HFF-Myc (cell line): ENCODE measurements around the gene PNMA1.
A peak's percentile ranks its signal among the peaks of the same experiment; 100 is the strongest.

Experiments used
- DNase-seq: peaks from one replicate; pipeline ENCODE4 v3.0.0-alpha.2; 2011; ENCODE audit warnings: low read depth; ENCODE audit errors: extremely low read depth
- H3K4me3 ChIP-seq: replicated peaks from 2 replicates; pipeline ENCODE4 v1.5.1; 2011; ENCODE audit warnings: low read depth, mild to moderate bottlenecking, control low read depth, low read length
- TF ChIP-seq, protein P1 (sequence below): IDR thresholded peaks from 2 replicates; pipeline ENCODE4 v1.5.1; 2012; ENCODE audit warnings: mild to moderate bottlenecking, low read depth, low read length, control low read depth; ENCODE audit errors: missing control alignments

The PNMA1 gene

DNA sequence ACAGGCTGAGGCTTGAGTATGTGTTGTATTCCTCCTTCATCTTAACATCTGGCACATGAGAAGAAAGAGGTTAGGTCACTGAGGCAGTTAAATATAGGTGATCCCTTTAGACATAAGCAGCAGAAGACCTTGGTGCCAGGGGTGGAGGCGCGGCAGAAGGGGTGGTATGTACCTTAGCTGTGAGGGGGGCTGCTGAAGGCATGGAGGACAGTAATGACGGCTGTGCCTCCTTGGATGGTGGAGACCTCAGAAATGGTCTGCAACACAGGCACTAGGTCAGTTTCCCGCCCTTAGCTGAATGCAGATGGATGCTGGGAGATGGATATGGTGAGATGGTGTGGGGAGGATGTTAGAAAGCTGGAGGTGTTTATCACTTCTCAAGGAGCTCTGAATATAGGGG, 1.5 kb upstream of the PNMA1 start:
- TF ChIP-seq, protein P1, sequence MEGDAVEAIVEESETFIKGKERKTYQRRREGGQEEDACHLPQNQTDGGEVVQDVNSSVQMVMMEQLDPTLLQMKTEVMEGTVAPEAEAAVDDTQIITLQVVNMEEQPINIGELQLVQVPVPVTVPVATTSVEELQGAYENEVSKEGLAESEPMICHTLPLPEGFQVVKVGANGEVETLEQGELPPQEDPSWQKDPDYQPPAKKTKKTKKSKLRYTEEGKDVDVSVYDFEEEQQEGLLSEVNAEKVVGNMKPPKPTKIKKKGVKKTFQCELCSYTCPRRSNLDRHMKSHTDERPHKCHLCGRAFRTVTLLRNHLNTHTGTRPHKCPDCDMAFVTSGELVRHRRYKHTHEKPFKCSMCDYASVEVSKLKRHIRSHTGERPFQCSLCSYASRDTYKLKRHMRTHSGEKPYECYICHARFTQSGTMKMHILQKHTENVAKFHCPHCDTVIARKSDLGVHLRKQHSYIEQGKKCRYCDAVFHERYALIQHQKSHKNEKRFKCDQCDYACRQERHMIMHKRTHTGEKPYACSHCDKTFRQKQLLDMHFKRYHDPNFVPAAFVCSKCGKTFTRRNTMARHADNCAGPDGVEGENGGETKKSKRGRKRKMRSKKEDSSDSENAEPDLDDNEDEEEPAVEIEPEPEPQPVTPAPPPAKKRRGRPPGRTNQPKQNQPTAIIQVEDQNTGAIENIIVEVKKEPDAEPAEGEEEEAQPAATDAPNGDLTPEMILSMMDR: no peak
- no peak for DNase-seq
- no peak overlapping the region for H3K4me3 ChIP-seq

DNA sequence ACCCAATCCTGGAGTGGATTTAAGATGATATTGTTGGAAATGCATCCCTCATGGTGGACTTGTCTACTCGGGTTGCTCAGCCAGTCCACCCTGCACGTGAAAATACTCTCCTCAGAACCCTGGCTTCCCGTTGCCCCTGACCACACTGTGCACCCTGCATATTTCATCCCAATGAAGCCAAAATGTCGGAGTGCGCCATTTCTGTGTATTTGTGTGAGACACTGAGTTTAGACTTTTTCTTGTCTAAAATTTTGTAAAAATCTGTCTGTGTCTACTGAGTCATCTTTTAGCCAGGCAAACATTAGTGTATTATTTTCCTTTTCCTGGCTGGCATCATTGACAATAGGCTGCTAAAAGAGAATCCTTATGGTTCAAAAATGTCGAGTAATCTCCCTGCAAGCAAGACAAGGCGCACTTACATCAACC, 485 bp upstream of the PNMA1 start:
- TF ChIP-seq, protein P1: no peak
- no peak for DNase-seq
- peak overlapping the region; percentile 92 for H3K4me3 ChIP-seq

DNA sequence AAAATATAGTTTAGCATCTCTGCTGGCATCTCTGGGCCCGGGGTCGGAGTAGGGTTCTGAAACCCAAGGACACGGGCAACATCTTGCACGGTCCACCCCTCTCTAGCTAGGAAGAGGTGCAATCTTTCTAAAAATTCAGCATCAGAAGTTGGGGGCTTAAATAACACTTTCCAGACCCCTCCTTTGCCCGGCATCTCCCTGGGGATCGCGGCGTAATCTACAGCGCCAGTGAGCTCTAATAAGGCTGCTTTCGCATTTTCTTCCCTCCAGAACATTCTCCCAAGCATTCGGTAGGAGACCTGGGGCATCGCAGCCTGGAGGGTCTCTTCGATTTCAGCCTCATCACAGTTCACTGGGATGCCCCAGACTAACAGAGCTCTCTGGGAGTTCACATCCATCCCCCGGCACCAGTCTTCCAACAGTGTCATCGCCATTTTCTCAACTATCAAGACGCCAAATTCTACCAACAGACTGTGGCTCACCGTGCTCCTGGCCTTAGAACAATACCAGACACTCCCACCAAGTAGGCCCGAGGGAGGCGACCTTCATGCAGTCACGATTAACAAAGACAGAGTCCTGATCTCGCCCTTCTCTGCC, 880 bp downstream of the PNMA1 start:
- peak overlapping the region; percentile 92 for H3K4me3 ChIP-seq
- no peak for DNase-seq
- TF ChIP-seq, protein P1: no peak

DNA sequence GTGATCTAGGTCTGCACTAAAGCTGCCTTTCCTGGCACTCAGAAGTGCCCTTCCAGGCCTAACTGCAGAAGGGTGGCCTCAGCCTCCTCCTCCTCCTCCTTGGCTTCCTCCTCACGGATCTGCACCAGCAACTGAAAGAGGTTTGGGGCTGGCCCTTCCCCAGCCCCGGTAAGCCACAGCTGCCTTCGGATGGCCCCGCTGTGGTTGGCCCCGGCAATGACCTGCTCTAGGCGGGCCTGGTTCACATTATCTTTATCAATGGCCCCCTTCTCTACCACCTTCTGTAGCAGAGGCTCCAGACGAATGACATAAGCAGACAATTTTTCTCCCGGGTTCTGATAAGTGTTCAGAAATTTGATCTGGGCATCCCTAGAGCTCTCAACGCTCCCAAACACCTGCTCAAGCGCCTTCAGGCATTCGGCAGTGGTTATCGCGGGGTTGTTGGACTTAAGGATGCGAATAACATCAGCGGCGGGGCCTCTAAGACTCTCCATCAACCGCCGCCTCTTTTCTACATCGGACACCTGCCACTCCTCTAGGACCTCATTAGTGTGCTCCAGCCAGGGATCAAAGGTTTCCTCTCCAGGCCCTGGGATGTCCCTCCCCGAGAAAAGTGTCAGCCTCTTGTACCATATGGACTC, 1.5 kb downstream of the PNMA1 start:
- peak overlapping the region; percentile 92 for H3K4me3 ChIP-seq
- TF ChIP-seq, protein P1: no peak
- no peak for DNase-seq

DNA sequence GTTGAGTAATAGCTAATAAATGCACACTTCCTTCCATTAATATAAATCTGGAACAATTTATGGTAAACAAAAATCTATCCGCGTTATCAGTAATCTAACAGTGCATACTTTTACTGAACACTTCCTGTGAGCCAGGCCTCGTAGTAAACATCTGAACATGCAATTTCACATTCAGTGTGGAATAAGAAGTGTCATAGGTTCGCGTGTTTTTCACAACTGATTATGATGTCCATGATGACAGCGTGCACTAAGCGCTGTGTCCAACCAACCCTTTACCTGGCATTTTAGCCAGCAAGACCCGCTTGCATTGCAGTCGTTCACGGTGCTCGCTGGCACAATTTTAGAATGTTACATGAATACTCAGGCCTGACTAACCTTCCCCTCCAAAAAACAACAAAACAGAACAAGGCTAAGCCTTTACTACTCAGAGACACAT, 2.1 kb downstream of the PNMA1 start:
- TF ChIP-seq, protein P1: no peak
- DNase-seq: no peak
- peak overlapping the region; percentile 92 for H3K4me3 ChIP-seq

DNA sequence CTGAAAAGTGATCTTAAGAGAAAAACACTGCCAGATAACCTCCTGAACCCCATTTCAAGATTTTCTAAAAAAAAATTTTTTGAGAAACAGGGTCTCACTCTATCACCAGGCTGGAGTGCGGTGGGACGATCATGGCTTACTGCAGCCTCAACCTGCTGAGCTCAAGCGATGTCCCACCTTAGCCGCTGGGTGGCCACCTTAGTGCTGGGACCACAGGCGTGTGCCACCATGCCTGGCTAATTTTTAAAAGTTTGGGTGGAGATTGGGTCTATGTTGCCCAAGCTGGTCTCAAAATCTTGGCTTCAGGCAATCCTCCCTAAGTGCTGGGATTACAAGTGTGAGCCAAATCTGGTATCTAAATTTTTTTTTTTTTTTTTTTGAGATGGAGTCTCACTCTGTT, 3.4 kb downstream of the PNMA1 start:
- no peak overlapping the region for H3K4me3 ChIP-seq
- DNase-seq: no peak
- TF ChIP-seq, protein P1: no peak
